ENCODE measurements around the gene SPOP.

Gene SPOP

DNA sequence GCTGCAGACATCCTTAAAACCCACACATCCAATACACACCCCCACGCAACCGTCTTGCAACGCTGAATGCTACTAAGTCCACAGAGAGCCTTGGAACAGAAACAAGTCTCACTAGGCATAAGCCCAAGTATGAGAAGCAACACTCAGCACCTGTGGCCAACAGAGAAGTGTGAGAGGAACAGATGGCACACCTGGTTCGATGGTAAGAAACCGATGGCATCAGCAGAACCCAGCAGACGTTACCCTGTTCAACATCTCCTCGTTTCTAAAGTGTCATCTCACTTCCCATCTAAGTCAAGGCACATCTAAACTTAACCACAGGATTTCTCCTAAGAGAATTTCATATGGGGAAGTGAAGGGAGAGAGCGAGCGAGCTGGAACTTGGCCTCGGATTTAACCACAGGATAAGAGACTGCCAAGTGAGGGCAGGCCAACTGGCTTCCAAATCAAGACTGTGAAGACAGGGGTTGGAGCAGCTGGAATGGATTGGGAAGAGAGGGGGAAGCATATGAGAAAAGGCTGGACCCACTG, 61.2 kb downstream of the SPOP start:
- no peak overlapping the region for H3K4me3 ChIP-seq (ENCODE audit: low read length)

DNA sequence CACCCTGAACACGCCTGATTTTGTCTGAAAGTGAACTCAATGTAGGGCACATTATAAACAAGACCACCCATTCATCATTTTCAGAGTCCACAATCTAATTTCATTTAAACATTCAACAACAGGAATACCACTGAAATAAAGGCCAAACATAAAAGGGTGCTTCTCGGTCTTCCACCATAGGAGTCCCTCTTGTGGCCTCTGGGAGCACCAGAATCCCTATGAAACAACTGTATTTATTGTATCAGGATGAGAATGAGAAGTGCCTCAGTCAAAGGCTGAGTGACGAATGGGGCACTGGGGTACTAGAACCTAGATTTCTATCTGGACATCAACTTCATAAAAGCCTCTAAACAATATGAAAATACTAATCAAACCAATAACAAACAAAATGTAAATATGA, 61.8 kb downstream of the SPOP start:
- DNase-seq (ENCODE audit: low read depth), result no peak
- TF ChIP-seq, protein P1, sequence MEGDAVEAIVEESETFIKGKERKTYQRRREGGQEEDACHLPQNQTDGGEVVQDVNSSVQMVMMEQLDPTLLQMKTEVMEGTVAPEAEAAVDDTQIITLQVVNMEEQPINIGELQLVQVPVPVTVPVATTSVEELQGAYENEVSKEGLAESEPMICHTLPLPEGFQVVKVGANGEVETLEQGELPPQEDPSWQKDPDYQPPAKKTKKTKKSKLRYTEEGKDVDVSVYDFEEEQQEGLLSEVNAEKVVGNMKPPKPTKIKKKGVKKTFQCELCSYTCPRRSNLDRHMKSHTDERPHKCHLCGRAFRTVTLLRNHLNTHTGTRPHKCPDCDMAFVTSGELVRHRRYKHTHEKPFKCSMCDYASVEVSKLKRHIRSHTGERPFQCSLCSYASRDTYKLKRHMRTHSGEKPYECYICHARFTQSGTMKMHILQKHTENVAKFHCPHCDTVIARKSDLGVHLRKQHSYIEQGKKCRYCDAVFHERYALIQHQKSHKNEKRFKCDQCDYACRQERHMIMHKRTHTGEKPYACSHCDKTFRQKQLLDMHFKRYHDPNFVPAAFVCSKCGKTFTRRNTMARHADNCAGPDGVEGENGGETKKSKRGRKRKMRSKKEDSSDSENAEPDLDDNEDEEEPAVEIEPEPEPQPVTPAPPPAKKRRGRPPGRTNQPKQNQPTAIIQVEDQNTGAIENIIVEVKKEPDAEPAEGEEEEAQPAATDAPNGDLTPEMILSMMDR (conservative IDR thresholded peaks at IDR 0.05; ENCODE audit: low read length), result peak; percentile 37
- no peak overlapping the region for H3K4me3 ChIP-seq (ENCODE audit: low read length)

More for the DNA sequence above, 61.2 kb downstream of the SPOP start:
- TF ChIP-seq, protein P1 (conservative IDR thresholded peaks at IDR 0.05; ENCODE audit: low read length), result no peak
- DNase-seq (ENCODE audit: low read depth), result peak; percentile 98

DNA sequence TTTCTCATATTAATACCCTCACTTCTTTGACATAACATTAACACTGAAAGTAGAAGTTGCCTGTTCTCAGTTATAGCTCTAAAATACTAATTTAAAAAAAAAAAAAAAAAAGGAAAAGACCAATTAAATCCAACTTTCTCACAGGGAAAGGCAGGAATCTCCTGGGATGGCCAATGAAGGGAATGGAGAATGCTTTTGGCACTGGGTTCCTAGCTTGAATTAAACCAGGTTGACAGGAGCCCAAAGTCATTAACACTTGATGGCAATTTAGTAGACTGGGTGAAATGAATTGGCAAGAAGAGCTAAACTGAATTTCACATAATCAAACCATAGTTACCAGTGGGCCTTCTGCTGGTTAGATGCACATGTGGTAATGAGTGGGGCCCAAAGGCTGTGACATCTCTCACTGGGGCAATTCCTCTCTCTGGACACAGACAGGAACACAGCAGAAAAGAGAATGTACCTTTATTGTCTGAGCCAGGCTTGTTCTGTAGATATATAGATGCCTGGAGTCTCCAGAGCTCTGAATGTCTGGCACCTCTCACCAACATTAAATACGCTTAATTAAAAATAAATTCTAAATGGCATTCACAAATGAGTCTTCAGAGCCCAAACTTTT, 64.6 kb downstream of the SPOP start:
- H3K4me3 ChIP-seq (ENCODE audit: low read length), result no peak overlapping the region
- TF ChIP-seq, protein P1 (conservative IDR thresholded peaks at IDR 0.05; ENCODE audit: low read length), result no peak
- DNase-seq (ENCODE audit: low read depth), result no peak

DNA sequence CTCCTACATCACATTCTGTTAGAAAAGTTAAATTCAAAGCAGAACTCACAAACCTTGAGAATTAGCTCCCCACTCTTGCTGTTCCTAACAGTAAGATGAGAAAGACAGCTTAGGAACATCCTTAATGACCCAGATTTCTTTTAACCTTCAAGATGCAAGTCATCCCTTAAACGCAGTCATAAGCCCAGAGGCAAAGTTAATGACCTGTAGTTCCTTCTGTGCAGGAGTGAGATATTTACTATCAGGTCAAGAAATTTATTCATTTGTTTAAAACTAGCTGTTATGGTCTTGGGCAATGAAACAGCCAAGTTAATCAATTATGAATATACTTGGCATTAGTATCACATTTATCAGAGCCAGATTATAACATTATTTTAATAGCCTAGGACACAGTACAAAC, 65.2 kb downstream of the SPOP start:
- no peak overlapping the region for H3K4me3 ChIP-seq (ENCODE audit: low read length)
- no peak for DNase-seq (ENCODE audit: low read depth)
- TF ChIP-seq, protein P1 (conservative IDR thresholded peaks at IDR 0.05; ENCODE audit: low read length), result no peak

DNA sequence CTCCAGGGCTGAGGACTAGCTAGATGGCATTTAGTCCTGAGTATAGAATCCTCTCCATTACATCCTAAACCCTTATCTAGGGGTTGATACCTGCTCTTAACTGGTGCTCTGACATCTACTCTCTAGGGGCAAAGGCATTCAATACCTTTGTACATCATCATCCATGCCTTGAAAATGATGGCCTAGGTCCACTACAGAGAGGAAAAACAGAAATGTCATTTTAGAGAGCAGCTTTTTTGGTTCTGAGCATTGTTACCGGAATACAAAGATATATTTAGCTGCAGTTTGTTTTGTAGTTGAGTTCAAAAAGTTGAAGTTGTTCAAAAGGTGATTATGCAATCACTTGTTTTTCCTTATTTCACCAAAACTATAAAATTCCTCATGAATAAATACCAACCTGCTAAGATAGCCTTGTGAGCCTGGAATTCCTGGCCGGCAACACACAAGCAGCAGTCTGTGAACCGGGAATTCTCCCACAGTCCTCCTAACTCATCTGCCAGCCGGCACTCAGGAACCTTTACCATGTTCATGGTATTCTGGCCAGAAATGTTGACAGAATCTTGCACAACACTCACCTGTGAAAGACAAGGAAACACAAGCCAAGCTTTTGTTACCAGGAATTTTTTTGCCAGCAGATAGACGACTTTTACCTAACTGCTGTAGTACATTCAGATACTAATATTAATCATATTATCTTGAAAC, 66.9 kb downstream of the SPOP start:
- DNase-seq (ENCODE audit: low read depth), result peak; percentile 44
- H3K4me3 ChIP-seq (ENCODE audit: low read length), result no peak overlapping the region
- TF ChIP-seq, protein P1 (conservative IDR thresholded peaks at IDR 0.05; ENCODE audit: low read length), result no peak

DNA sequence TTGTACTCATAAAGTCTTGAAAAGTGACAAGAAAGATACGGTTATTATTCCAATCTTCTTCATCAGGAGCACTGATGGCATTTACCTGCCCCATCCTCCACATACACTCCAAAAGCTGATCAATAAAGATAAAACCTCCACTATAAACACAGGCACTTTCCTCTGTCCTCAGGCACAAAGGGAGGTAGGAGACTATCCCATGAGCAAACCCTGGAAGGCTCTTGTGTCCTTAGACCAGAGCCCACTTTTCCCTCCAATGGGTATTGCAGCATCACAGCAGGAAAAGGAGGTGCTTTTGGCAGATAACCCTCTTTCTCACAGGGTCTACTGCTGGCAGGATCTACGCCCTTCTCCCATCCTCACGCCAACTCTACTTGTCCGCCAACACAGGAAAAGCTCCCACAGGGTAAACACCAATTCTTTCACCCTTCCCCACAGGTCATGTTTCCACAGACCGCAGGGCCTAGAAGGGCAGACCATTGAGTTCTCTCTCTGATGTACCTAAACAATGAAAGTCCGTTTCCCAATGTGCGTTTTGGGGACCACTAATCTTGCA, 73.5 kb downstream of the SPOP start:
- TF ChIP-seq, protein P1 (conservative IDR thresholded peaks at IDR 0.05; ENCODE audit: low read length), result no peak
- no peak overlapping the region for H3K4me3 ChIP-seq (ENCODE audit: low read length)
- DNase-seq (ENCODE audit: low read depth), result no peak

Data from AG10803 (cell line).